NCI-H2081 treated with DMSO at 0.1 percent for 48 hours (cell line): ENCODE results near the gene CDH13.

Source experiments
- DNase-seq: peaks from one replicate; lab custom pipeline; 2025; lab: John Stamatoyannopoulos, UW

CDH13 gene

DNA sequence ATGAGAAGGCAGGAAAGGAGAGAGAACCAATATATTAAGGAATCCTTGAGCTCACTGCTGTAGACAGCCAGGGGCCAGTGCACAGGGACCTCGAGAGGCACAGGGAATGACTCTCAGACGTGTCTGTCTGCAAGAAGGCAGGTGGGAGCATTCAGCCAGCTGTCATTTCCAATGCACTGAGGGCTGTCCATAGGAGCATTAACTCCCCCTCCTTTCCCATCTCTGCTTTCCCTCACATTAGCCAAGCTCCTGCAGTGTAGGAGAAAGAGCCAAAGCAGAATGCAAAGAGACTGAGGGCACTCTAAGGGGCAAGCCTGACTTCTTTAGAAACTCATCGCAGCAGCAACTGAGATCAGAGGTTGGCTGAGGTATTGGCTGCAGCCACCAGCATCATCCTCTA is 218.3 kb downstream of the CDH13 start:
- no peak for DNase-seq

DNA sequence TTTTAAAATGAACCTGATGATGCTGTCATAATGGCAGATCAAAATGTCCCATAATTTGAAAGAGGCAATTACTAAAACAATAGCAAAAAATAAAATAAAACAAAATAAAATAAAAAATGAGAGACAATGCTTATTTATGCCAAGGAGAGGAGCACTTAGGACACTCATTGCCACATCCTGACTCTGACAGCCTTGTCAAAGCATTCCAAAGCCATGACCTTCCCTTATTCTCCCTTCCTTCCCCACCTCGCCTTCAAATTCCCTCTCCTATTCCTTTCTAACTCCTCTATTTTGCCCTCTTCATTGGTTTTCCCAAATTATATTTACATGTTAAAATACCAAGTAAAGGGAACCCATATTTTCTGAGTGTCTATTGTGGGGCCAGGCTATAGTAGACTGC is 220.0 kb downstream of the CDH13 start:
- no peak for DNase-seq

DNA sequence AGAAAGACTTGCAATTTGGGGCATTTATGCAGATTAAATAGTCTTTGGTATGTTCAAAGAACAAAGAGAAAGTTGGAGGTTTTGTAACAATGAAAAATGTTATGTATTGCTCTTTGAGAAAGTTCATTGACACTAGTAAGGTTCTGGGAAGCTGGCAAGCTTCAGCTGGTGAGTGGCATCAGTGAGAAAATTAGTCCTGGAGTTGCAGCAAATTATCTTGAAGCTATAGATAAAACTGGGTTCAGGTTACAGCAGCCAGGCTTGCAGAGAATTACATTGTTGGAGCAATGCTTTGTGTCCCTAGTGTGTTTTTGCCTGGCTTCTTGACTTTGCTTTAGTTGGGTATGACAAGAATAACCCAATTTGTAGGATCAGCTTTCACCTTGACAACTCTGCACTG is 221.2 kb downstream of the CDH13 start:
- DNase-seq = no peak

DNA sequence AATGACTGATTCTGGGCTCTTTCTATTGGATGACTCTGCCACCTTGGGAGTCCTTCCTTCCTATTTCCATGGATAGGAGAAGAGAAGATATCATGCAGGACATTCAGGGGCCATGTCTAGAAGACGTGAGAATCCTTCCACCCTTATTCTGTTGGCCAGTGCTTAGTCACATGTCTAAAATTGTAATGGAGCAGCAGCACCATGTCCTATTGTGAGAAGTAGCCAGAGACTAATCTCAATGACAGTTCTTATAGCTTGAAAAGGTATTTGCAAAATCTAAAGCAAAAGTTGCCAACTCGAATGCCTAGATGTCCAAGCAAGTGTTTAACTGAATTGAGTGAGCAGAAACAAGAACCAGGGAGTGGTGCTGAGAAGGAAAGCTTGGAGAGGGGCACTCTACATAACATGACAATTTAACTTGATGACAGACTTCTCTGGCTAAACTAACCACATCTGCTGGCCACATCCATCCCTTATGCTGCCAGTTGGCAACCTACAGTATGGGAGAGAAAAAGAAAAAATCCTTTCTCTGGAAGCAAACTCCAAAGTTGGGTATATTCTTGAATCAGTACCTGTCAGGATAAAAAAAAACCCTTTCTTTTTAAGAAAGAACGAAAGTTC is 225.7 kb downstream of the CDH13 start:
- no peak for DNase-seq

DNA sequence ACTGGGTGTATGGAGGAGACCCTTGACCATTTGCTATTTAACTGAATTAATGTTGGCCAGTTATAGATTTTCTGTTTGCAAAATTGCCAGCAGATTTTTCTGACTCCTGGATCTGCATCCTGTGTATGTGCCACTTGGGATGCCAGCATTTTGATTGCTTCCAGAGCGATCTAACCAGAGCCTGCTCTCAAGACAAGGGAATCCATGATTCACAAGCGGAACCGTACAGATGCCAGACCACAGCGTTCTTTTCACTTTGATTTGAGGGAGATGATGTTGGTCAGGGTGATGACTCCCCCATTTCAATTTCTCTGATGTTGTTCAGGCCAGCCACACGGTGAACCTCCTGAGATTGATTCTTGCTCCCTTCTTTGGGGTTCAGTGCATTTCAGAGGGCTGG is 228.7 kb downstream of the CDH13 start:
- DNase-seq = no peak

DNA sequence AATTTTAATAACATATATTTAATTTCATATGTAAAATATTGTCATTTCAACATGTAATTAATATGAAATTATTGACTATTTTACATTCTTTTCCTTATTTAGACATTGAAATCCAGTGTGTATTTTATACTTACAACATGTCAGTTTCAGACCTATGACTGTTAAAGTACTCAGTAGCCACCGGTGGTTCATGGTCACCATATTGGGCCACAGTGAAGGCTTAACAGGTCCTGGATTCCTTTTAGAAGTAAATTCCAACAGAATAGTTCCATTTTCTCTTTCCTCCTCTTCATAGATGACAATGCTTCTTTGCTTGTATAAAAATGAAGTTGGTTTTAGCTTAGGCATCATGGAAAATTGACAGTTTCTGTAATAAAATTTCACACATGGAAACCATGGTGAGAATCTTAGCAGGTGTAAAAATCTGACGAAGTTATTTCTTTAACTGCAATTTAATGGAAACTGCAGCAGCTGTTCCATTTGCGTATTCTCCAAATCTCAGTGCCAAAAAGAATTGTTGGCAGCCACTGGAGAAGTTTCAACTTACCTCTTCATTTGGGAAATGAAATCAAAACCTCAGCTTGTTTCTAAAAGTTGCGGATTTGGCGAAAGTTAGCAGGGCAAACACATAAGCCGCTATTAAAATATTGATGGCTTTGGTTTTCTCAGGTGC is 231.1 kb downstream of the CDH13 start:
- no peak for DNase-seq

DNA sequence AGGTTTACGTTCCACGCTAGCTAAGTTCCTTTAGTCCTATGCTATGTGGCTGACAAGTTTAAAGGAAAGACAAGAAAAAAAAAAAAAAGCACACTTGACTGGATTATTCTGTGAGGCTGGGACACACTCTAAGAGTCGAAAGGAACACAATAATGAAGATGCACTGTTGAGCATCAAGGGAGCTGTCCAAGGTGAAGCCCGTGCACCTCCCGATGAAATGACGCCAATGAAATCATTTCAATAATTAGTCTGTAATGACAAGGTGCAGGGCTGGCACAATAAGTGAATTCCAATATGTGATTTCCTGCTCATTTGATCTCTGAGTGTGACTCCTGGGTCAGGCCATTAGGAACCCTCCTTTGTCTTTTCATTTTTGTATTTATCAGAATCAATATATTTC is 232.9 kb downstream of the CDH13 start:
- no peak for DNase-seq

DNA sequence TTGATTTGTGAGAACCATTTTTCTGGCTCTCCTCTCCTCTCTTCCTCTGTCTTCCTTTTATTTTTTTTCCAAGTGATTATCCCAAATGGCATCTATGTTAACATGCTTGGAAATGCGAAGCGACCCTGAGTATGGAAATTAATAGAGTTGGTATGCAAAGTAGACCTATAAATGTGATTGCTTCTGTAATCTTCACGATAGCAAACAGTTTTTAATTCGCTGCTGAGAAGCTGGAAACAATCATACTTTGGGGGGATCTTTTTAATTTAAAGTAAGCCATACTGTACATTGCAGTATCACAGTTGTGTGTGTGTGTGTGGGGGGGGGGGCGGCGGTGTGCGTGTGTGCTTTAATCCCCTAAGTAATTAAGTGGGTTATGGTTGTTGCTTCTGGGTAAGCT is 233.3 kb downstream of the CDH13 start:
- DNase-seq = no peak

DNA sequence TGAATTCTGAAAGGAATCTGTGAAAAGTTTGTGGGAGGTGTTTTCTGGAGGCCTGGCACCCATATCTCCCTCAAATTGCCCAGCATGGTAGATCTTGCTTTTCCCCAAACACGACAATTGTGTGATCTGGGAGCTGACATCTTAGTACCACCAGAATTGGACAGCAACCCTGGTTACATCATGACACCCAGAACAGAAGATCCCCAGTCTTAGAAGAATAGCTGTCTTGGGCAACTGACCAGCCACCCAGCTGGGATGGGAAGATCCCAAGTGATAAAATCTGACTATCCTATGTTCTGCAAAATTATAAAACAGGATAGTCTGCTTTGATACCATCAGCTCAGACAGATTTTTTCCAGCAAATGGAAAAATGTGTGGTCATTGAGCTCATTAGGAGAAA is 235.3 kb downstream of the CDH13 start:
- no peak for DNase-seq

DNA sequence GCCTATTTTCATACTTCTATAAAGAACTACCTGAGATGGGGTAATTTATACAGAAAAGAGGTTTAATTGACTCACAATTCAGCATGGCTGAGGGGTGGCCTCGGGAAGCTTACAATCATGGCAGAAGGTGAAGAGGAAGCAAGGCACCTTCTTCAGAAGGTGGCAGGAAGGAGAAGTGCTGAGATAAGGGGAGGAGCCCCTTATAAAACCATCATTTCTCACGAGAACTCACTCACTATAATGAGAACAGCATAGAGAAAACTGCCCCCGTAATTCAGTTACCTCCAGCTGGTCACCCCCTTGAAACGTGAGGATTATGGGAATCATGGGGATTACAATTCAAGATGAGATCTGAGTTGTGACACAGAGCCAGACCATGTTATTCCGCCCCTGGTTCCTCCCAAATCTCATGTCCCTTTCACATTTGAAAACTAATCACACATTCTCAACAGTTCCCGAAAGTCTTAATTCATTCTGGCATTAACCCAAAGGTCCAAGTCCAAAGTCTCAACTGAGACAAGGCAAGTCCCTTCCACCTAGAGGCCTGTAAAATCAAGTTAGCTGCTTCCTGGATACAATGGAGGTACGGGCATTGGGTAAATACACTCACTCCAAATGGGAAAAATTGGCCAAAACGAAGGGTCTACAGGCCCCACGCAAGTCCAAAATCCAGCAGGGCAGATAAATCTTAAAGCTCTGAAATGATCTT is 237.7 kb downstream of the CDH13 start:
- DNase-seq = no peak

DNA sequence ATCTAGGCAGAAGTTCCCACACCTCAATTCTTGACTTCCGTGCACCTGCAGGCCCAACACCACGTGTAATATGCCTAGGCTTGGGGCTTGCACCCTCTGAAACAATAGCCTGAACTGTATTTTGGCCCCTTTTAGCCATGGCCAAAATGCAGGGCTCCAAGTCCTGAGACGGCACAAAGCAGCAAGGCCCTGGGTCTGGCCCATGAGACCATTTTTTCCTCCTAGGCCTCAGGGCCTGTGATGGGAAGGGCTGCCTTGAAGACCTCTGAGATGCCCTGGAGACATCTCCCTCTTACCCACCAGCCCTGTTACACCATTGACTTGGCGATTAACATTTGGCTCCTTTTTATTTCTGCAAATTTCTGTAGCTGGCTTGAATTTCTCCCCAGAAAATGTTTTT is 238.6 kb downstream of the CDH13 start:
- no peak for DNase-seq

DNA sequence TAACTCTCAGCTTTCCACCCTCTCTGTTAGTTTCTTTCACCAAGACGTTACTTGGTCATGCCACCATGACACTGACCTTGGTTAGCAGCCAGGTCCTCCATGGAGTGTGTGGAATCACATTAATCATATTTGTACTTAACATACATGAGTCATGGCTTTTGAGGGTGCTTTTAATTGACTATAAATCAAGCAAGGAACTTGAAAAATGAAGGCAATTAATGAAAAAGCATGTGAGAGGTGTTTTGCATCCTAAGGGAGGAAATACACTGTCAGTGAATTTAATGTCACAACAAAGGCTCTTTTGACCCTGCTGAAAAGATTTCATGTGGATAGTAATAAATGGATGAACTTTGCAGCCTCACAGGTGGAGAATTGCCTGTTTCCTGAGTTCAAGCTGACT is 240.7 kb downstream of the CDH13 start:
- no peak for DNase-seq

DNA sequence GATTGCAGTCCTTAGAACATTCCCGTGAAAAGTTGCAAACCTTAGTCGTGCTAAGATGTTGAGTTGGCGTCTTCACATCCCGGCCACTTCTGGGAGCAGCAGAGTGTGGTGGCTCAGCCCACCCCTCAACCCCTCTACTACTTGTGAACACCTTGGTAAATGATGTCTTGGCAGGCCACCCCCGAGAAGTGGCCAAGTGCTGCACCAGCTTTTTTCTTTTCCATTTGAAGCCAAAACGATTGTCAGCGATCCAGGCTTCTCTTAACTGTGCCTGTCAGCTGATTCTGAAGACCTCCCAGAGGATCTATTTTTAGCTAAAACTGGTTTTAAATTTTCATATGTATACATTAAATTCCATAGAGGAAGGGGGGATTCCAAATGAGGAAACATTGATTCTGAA is 247.5 kb downstream of the CDH13 start:
- DNase-seq = no peak

DNA sequence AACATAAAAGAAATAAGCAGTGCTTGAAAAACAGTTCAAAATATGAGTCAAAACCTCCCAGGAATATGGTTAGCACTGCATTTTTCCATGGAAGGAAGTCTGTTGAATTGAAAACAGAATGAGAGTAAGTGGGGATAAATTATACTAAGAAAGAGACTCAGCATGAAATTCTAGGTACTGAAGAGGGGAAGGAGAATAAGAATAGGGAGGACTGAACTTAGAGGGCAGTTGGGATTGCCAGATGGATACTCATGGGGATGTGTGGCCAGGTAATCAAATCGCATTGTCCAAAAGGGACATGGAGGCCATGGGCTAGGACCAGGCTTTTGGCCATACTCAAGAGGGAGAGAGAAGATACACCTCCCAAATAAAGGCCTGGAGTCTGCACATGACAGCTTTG is 247.9 kb downstream of the CDH13 start:
- no peak for DNase-seq

DNA sequence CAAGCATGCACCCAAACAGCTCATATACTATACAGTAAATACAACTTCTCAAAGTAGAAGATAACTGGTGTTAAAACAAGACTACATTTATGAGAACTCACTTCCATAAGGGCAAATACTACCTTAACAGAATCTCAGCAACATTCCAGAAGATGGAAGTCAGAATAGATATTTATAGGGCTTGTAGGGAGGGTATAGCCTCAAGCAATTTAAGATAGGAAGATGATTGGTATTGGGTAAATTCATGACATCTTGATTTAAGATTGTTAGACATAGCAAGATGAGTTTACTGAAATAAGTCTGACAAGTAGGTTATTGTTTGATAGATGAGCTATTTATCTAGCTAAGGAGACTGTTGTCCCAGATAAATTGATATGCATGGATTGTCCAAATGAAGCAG is 250.2 kb downstream of the CDH13 start:
- no peak for DNase-seq

DNA sequence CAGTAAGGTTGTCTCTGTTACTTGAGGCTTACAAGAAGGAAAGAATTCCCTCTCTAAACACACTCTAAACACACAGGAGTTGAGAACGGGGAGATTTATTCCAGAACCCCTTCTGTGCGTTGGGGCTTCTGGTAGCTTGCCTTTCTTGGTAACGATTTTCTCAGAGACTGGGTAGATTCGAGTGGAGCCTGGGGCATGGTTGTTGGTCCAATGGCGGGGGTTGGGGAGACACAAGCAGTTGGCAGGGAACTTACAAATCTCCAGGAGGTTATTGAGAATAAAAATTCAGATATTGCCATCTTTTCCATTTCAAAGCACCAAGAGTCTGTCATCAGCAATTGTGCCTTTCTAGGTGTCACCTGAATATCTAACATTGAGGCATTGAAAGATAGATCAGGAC is 251.7 kb downstream of the CDH13 start:
- no peak for DNase-seq

DNA sequence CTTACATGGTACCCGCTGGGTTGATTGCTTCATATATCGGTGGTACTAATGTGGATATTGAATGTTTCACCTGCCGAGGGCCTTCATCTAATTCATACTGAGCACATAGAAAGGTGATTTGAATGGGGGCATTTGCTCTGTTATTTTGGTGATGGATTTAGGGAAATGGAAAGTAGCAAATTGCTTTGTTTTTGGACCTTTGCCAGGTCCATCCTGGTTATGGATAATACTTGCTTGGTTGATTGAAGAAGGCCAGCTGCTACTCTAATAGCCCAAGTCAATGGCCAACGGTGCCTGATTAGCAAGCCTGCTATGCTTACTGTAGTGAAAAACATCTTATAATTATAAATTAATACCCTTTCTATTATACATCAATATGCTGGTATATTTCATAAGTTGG is 253.6 kb downstream of the CDH13 start:
- peak; percentile 36 for DNase-seq

DNA sequence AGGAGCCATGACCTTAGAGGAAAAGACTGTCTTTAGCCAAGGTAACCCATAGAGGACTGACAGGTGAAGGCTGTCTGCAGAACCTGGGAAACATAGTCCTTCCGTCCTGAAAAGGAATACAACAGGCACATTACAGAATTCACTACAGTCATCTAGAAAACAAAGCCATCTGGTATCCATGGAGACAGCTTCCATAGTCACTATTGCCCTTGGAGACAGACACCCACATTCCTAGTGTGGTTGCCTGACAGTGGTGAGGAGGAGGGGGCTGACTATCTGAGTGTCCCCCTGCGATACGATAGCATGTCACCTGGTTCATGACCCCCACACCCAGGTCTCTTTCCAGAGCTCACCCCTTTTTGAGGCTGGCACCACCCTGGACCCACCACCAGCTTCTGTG is 254.7 kb downstream of the CDH13 start:
- DNase-seq = no peak

DNA sequence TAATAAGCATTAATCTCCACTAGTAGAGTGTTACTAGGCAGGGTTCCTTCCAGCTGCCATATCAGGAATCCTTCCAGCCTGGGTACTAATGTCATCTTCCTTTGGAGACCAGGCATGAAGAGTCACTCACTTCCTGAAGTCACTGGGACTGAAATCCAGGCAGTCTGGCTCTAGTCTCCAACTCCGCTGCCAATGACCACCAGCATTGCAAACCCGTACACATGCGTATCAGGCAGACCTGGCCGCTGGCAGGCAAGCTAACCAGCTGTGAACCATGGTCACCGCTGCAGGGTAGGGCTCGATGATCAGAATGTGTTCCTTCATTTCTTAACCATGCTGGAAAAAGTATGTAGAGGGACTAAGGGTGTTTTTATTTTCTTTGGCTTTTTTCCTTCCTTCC is 255.5 kb downstream of the CDH13 start:
- DNase-seq = no peak

DNA sequence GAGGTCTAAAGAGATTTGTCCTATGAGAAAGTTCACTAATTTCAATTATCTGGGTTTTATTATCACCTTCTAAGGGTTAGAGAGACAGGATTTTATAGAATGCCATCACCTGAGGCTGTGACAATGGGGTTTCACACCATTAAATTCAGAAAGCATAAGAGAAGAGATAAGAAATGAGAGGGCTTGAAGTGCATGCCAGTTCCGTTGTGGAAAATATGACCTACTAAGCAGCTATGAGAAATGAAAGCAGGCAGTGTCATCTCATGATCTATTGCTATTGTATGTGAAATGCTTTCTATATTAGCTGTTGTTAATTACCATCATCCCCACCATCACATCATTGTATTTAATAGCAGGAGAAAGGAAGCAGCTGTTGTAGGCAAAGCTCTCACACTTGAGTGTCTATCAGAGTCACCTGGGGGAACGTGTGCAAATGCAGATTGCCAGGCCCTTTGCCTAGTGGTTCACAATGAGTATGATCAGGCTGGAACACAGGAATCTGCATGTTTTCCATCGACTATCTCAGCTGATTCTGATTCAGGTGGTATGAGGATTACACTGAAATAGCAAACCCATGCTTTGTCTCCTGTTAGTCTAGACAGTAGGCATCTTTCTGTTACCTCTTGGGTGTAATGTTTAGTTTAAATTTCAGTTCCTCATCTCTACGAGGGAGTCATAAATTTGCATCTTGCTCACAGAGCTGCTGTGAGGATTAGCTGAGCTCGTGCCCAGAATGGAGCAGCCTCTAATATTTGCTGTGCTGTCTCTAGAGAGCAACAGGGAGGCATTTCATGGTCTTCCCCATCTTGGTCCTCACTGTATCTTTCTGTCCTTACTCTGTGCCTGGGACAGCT is 256.4 kb downstream of the CDH13 start:
- no peak for DNase-seq

DNA sequence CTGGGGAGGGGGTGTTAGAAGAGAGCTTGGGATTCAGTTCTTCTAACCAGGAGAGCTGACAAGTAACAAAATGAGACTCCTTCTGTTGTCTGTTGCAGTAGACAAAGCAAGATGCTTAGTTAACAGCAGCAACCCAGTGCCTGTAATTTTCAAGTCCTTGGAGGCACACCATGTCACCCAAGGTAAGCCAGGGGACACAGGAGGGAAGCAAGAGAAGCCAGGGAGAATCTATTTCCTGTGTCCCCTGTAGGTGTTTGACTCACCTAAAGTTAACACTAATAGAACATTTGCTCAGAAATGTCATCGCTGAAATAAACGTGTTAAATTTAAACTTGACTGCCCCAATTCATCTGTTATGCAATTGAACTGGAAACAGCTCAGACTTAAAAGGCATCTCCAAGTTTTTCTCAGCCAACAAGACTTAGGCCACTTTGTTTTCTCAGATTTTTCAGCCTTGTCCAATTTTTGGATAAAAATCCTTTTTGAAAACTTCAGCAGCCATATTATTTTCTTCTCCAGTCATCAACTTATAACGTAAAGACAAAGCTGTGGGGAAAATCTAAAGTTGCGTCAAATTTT is 257.6 kb downstream of the CDH13 start:
- DNase-seq = no peak

DNA sequence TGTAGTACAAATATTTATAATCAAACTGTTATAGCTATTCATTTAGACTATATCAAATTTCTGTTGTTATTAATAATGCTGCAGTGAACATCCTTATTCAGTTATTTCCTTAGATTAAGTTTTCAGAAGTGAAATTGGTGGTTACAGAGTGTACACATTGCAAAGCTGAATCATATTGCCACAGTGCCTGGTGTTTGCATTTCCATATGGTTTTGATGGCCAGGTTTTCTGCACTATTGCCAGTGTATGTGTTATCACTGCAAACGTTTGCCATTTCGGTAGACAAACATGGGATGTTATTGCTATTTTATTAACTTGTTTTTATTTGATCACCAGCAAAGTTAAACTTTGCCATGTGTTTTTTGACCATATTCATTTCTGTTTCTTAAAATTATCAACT is 259.4 kb downstream of the CDH13 start:
- no peak for DNase-seq
